Activated naive CD8-positive, alpha-beta T cell treated with anti-CD3 and anti-CD28 coated beads, Interleukin-2, amount 50 U/mL, for 24 hours (primary cell): Measurements from ENCODE around the gene NUDT6.

Experiments
- ATAC-seq: fragments of 150-1000 bp; cut with Tn5 transposase; one replicate; pipeline ENCODE4 v1.10.0; 2021
- DNase-seq: peaks from one replicate; pipeline ENCODE4 v3.0.0; 2021
- H3K27ac Mint-ChIP-seq: one replicate; pipeline ENCODE4 v1.8.0; 2021; ENCODE audit warnings: mild to moderate bottlenecking, mixed read lengths
- H3K27me3 Mint-ChIP-seq: one replicate; pipeline ENCODE4 v1.8.0; 2021; ENCODE audit warnings: mixed read lengths
- H3K36me3 Mint-ChIP-seq: one replicate; pipeline ENCODE4 v1.8.0; 2021; ENCODE audit warnings: low read depth, mixed read lengths
- H3K4me1 Mint-ChIP-seq: one replicate; pipeline ENCODE4 v1.8.0; 2021; ENCODE audit warnings: mixed read lengths
- H3K4me3 Mint-ChIP-seq: one replicate; pipeline ENCODE4 v1.8.0; 2021; ENCODE audit warnings: mild to moderate bottlenecking, moderate library complexity, mixed read lengths
- H3K9me3 Mint-ChIP-seq: one replicate; pipeline ENCODE4 v1.8.0; 2021; ENCODE audit warnings: mixed read lengths

The NUDT6 gene

DNA sequence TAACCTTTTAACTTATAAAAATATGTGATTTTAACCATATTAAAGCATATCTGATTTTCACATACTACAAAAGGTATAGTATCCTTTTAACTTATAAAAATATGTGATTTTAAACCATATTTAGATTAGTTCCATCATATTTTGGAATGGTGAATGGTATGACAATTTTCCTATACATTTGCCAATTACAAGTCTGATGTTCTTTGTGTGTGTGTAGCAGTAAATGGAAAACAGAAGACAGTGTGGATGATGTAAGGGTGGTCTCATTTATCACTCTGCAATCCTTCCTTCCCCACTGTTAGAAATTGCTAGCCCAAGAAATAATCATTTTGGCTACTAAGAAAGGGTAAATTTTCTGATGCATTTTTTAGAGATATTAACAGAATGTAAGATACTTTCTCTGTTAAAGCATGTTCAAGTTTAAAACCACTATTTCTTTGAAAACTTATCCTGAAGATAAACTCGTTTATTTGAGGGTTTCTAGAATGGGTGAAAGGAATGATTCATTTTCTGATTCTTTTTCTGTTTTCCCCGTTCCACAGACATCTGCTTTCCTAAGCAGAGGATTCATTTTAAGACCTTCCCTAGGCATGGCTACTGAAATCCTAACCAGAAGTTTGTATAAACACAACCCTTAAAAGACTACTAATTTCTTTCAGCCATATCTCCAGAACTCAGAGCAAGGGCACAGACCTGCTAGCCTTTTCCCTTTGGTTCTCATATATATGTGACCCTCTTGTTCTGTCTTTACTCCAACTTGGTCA, 21.0 kb downstream of the NUDT6 start:
- Mint-ChIP-seq H3K4me3 (no peak overlapping the region), H3K36me3 (no peaks in the 10 kb centered on the region), H3K27ac (no peak overlapping the region), H3K27me3 (no peaks in the 10 kb centered on the region), H3K4me1 (no peaks in the 10 kb centered on the region), H3K9me3 (no peaks in the 10 kb centered on the region)
- ATAC-seq = no peak
- no peak for DNase-seq

DNA sequence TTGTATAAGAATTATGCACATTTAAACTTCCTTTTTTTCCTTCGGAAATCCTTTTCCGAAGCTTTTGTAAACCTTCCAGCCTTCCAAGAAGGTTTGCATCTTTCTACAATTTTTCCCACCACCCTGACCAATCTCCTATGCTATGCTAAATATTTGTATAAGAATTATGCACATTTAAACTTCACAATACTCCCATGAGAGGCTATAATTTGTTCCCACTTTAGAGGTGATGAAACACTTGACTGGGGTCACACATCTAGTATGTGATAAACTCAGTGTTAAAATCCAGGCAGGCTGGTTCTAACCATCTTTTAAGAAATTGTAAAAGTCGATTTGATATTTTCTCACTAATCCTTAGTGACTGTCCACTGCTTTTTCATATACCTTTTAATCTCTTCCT, 22.1 kb downstream of the NUDT6 start:
- DNase-seq = no peak
- ATAC-seq = no peak
- Mint-ChIP-seq H3K27ac (no peak overlapping the region), H3K27me3 (no peaks in the 10 kb centered on the region), H3K36me3 (no peaks in the 10 kb centered on the region), H3K9me3 (no peaks in the 10 kb centered on the region), H3K4me1 (no peaks in the 10 kb centered on the region), H3K4me3 (no peak overlapping the region)

DNA sequence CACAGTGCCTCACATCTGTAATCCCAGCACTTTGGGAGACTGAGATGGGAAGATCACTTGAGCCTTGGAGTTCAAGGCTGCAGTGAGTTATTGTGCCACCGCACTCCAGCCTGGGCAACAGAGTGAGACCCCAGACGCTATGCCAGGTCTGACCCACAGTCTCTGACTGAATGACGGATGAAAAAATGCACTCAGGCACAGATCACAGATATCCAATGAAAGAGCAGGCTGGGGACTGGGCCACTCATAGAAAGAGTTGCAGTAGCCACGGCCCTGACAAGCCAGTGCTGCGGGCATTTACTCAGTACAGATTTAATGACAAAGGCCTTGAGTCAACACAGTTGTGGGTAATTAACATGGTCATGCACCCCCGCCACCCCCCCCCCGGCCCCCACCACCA, 22.7 kb downstream of the NUDT6 start:
- ATAC-seq = no peak
- no peaks in the 10 kb centered on the region for H3K36me3 Mint-ChIP-seq
- no peak for DNase-seq
- no peaks in the 10 kb centered on the region for H3K27me3 Mint-ChIP-seq
- no peak overlapping the region for H3K4me3 Mint-ChIP-seq
- no peaks in the 10 kb centered on the region for H3K4me1 Mint-ChIP-seq
- no peak overlapping the region for H3K27ac Mint-ChIP-seq
- H3K9me3 Mint-ChIP-seq = no peaks in the 10 kb centered on the region

DNA sequence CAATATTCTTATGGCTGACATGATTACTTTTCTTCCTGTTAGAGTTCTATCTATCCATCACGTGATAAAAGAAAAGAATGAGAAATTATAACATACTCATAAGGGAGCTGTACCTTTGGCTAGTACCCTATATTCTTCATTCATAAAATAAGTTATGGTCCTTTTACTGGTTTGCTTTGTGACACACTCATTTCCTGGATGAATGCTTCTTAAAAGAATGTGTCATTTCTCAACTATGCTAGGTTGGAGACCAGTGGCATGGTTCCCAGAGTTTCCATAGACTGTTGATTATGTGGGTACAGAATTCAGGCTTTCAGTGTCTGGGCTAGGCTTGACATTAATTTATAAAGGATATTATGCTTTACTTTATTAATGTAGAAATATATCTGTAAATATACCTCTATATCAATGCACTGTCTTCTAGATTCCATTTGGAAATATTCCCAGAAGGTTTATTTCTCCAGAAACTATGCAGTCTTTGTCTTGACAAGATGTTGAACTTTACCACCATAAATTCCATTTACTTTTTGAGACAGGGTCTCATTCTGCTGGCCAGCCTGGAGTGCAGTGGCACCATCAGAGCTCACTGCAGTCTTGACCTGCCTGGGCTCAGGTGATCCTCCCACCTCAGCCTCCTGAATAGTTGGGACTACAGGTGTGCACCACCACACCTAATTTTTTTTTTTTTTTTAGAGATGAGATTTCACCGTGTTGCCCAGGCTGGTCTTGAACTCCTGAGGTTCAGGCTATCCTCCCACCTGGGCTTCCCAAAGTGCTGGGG, 23.8 kb downstream of the NUDT6 start:
- Mint-ChIP-seq H3K27ac (no peak overlapping the region), H3K4me3 (no peak overlapping the region), H3K4me1 (no peaks in the 10 kb centered on the region), H3K27me3 (no peaks in the 10 kb centered on the region), H3K9me3 (no peaks in the 10 kb centered on the region), H3K36me3 (no peaks in the 10 kb centered on the region)
- DNase-seq (no peak), ATAC-seq (no peak)

DNA sequence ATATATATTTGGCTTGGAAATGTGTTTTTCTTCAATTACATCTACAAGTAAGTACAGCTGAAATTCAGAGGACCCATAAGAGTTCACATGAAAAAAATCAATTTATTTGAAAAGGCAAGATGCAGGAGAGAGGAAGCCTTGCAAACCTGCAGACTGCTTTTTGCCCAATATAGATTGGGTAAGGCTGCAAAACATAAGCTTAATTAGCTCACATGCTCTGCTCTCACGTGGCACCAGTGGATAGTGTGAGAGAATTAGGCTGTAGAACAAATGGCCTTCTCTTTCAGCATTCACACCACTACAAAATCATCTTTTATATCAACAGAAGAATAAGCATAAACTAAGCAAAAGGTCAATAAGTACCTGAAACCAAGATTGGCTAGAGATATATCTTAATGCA, 26.1 kb downstream of the NUDT6 start:
- Mint-ChIP-seq H3K36me3 (no peaks in the 10 kb centered on the region), H3K4me1 (no peaks in the 10 kb centered on the region), H3K4me3 (no peak overlapping the region), H3K27ac (no peak overlapping the region), H3K9me3 (no peaks in the 10 kb centered on the region), H3K27me3 (no peaks in the 10 kb centered on the region)
- no peak for ATAC-seq
- DNase-seq = no peak

DNA sequence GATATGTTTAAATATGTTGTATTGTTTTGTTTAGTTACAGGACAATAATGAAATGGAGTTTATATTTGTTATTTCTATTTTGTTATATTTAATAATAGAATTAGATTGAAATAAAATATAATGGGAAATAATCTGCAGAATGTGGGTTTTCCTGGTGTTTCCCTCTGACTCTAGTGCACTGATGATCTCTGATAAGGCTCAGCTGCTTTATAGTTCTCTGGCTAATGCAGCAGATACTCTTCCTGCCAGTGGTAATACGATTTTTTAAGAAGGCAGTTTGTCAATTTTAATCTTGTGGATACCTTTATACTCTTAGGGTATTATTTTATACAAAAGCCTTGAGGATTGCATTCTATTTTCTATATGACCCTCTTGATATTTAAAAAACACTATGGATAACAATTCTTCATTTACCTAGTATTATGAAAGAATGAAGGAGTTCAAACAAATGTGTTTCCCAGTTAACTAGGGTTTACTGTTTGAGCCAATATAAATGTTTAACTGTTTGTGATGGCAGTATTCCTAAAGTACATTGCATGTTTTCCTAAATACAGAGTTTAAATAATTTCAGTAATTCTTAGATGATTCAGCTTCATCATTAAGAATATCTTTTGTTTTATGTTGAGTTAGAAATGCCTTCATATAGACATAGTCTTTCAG, 26.9 kb downstream of the NUDT6 start:
- ATAC-seq (no peak), DNase-seq (no peak)
- H3K27ac Mint-ChIP-seq = no peak overlapping the region
- H3K4me1 Mint-ChIP-seq = no peaks in the 10 kb centered on the region
- H3K9me3 Mint-ChIP-seq = no peaks in the 10 kb centered on the region
- H3K27me3 Mint-ChIP-seq = no peaks in the 10 kb centered on the region
- H3K4me3 Mint-ChIP-seq = no peak overlapping the region
- H3K36me3 Mint-ChIP-seq = no peaks in the 10 kb centered on the region

DNA sequence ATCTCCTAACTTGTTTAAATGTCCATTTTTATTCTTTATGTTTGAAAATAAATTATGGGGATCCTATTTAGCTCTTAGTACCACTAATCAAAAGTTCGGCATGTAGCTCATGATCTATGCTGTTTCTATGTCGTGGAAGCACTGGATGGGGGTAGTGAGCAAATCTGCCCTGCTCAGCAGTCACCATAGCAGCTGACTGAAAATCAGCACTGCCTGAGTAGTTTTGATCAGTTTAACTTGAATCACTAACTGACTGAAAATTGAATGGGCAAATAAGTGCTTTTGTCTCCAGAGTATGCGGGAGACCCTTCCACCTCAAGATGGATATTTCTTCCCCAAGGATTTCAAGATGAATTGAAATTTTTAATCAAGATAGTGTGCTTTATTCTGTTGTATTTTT, 27.6 kb downstream of the NUDT6 start:
- no peaks in the 10 kb centered on the region for H3K9me3 Mint-ChIP-seq
- ATAC-seq (no peak), DNase-seq (no peak)
- no peak overlapping the region for H3K27ac Mint-ChIP-seq
- no peaks in the 10 kb centered on the region for H3K4me1 Mint-ChIP-seq
- H3K4me3 Mint-ChIP-seq = no peak overlapping the region
- H3K36me3 Mint-ChIP-seq = no peaks in the 10 kb centered on the region
- H3K27me3 Mint-ChIP-seq = no peaks in the 10 kb centered on the region

DNA sequence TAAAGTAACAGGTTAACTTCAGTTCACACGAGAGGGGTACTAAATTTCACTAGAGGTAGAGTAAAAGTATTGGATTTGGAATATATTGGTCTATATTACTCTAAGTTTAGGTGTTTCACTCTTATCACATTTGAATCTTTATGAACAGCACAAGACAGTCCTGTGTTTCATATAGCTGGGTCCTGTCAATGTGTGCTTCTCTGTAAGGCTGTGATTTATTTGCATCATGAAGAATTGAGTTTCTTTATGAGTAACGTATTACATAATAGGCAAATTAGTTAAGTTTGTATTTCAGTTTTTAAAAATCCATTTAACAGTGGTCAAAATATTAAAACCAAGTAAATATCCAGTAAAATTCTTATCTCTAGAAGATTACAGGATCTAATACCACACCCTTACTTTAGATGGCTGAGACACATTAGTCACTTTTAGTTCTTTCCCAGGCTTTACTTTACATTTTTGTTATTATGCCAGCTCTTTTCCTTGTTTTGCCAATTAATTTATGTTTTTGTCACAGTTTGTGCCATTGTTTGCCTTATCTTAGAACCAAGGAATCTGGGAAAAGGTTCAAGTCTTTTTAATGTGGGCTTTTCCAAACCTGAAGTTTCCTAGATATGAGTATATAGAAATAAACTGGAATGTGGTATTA, 32.1 kb downstream of the NUDT6 start:
- Mint-ChIP-seq H3K27ac (no peak overlapping the region), H3K4me3 (no peak overlapping the region), H3K9me3 (no peaks in the 10 kb centered on the region), H3K4me1 (no peaks in the 10 kb centered on the region), H3K27me3 (no peaks in the 10 kb centered on the region), H3K36me3 (no peaks in the 10 kb centered on the region)
- ATAC-seq (no peak), DNase-seq (no peak)

DNA sequence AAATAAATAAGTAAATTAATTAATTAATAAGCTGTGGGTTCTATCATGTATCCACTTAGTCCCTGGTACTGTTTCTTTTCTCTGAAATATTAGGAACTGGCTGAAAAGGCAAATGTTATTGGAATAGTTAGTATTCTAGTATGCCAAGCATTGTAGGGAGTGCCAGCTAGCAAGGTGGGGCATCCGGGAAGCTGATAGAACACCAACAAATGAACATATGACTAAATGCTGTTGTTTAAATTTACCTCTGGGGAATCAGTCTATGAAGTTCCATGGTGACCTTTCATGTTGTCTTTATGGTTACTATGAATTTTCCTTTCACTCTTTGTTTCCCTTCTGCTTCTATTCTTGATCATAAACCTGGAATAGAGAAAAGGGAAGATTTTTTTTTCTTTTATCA, 32.7 kb downstream of the NUDT6 start:
- H3K9me3 Mint-ChIP-seq = no peaks in the 10 kb centered on the region
- no peak overlapping the region for H3K27ac Mint-ChIP-seq
- DNase-seq = no peak
- H3K27me3 Mint-ChIP-seq = no peaks in the 10 kb centered on the region
- H3K4me3 Mint-ChIP-seq = no peak overlapping the region
- no peak for ATAC-seq
- H3K36me3 Mint-ChIP-seq = no peaks in the 10 kb centered on the region
- no peaks in the 10 kb centered on the region for H3K4me1 Mint-ChIP-seq

DNA sequence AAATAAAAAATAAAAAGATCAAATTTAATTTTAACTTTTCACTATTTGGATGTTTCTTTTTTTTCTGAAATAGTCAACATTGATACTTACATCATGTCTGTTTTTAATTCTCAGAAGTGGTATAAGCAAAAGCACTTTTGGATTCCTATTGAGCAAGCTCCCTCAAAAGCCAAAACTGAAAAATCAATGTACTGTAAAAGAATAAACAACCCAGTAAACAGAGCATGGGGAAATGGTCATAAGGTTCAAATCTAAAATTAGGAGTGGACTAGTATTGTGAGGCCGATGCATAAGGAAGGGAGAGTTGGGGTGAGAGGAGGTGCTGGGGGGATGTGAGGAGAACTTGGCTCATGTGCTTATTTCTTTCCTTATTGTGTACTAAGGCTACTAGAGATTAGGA, 37.9 kb downstream of the NUDT6 start:
- Mint-ChIP-seq H3K27me3 (peaks cover under 1% of the 10 kb centered on the region), H3K4me3 (no peak overlapping the region), H3K9me3 (peaks cover 9% of the 10 kb centered on the region), H3K36me3 (peaks cover 5% of the 10 kb centered on the region), H3K4me1 (no peaks in the 10 kb centered on the region), H3K27ac (no peak overlapping the region)
- ATAC-seq (no peak), DNase-seq (no peak)

DNA sequence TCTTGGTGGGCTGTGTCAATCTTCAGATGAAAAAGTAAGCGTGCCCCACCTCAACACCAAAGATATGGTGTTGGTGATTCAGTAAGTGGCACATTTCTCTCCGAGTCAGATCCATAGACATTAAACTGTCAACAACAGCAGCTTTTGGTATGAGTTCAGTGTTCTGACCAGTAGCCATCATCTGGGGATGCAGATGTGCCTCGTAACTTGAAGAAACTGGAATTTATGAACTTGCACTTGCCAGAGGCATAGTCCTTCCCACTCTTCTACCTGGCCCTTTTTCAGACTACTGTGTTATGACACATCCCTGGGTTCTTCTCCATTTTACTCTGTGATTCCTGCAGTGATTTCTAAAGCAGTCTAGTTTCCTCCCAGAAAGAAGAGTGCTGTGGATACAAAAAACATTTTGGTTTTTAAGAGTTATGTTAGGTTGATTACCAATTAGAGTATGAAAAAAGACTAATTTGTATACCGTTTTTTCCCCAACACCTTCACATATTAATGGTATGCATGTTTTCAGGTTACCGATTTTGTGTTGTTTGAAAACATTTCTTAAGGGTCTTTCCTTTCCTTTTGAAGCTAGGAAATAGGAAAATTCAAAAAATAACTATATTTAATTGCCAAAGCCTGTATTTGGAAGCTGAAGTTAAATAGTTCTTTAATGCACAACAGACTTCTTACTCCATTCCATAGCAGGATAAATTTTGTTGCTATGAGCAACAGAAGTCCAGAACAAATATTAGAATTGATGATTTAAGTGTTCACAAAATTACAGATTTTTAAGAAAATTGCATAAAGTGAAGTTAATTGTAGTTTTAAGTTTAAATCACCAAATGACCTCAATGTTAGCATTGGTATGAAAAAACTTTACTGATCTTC, 39.3 kb downstream of the NUDT6 start:
- H3K9me3 Mint-ChIP-seq = peaks cover 9% of the 10 kb centered on the region
- no peak overlapping the region for H3K27ac Mint-ChIP-seq
- no peak overlapping the region for H3K4me3 Mint-ChIP-seq
- peaks cover 7% of the 10 kb centered on the region for H3K36me3 Mint-ChIP-seq
- H3K27me3 Mint-ChIP-seq = peaks cover 5% of the 10 kb centered on the region
- no peaks in the 10 kb centered on the region for H3K4me1 Mint-ChIP-seq
- DNase-seq = no peak
- ATAC-seq = no peak

DNA sequence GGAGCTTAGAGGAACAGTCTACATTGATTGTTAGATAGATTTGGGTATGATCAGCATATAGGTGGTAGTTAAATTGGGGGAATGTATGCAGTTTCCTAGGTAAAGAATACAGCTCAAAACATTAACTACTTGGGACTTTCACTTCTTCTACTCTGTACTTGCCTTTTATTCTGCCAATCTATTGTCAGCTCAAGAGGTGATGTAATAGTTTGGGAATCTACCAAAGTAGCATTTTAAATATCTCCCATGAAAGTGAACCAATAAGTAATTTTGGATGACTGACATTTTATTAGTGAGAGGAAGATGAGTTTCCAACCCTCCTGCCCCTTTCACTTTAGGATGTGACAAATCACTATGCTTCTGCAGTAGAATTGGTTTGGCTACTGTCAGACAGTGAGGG, 43.4 kb downstream of the NUDT6 start:
- DNase-seq = no peak
- peaks cover 7% of the 10 kb centered on the region for H3K36me3 Mint-ChIP-seq
- no peaks in the 10 kb centered on the region for H3K4me1 Mint-ChIP-seq
- no peak overlapping the region for H3K4me3 Mint-ChIP-seq
- H3K27me3 Mint-ChIP-seq = peaks cover 12% of the 10 kb centered on the region
- H3K9me3 Mint-ChIP-seq = peaks cover 9% of the 10 kb centered on the region
- ATAC-seq = no peak
- no peak overlapping the region for H3K27ac Mint-ChIP-seq

DNA sequence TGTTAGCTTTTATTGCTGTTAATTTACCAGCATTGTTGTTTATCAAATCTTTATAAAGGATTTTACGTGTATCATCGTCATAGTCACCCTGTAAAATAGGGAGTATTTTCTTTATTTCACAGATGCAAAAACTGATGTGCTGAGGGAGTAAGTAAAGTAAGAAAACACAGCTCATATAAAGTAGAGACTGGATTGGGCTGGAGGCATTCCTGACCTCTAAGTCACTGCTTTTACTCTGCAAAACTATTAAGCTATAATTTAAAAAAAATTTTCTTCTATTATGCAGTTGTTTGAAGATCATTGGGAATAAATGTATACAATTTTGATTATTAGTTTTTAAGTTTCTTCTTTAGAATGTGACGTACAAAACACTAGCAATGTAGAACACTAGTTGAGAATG, 45.9 kb downstream of the NUDT6 start:
- DNase-seq (no peak), ATAC-seq (no peak)
- peaks cover 26% of the 10 kb centered on the region for H3K27me3 Mint-ChIP-seq
- H3K4me1 Mint-ChIP-seq = no peaks in the 10 kb centered on the region
- peaks cover 6% of the 10 kb centered on the region for H3K9me3 Mint-ChIP-seq
- H3K36me3 Mint-ChIP-seq = peaks cover 7% of the 10 kb centered on the region
- H3K27ac Mint-ChIP-seq = no peak overlapping the region
- no peak overlapping the region for H3K4me3 Mint-ChIP-seq

DNA sequence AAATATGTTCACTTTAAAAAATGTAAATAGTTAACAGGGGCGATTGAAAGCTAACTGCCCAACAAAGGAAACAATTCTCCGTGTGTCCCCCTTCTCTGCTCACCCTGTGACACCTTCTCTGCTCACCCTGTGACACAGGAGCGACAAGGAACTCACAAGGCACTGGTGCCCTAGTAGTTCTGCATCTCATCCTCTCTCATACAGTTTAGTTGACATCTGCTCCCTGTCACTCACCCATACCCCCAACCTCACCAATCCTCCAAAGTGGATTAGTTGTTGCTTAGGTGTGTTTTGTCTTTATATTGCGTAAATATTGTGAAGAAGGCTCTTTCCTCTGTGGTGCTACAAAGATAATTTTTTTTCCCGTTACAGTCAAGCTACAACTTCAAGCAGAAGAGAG, 46.4 kb downstream of the NUDT6 start:
- no peak for DNase-seq
- H3K27me3 Mint-ChIP-seq = peaks cover 28% of the 10 kb centered on the region
- ATAC-seq = no peak
- H3K9me3 Mint-ChIP-seq = peaks cover 3% of the 10 kb centered on the region
- H3K36me3 Mint-ChIP-seq = peaks cover 5% of the 10 kb centered on the region
- no peak overlapping the region for H3K4me3 Mint-ChIP-seq
- H3K27ac Mint-ChIP-seq = no peak overlapping the region
- H3K4me1 Mint-ChIP-seq = no peaks in the 10 kb centered on the region
